GM18507 (cell line): ENCODE data around the gene ZCCHC2.

Experiments used
- DNase-seq: peaks from one replicate; pipeline ENCODE4 v3.0.0; 2011; ENCODE audit warnings: low read depth; ENCODE audit not compliant: insufficient read length; ENCODE audit errors: extremely low spot score
- FAIRE-seq: peaks from 2 replicates; lab custom pipeline; 2011; peaks lifted over from hg19 to GRCh38; lab: Jason Lieb, UNC

The ZCCHC2 gene

GRCh38 chr18:62571037-62571436 lies 48.2 kb downstream of the ZCCHC2 start:
- no peak for DNase-seq
- FAIRE-seq: no peak

- FAIRE-seq (no peak), DNase-seq (no peak)
These were observed 48.8 kb downstream of the ZCCHC2 start for GRCh38 chr18:62571648-62572047.

- FAIRE-seq (peak; percentile 12), DNase-seq (no peak)
These were observed 49.6 kb downstream of the ZCCHC2 start for GRCh38 chr18:62572456-62572855.

- no peak for DNase-seq
- no peak for FAIRE-seq
These were observed 52.0 kb downstream of the ZCCHC2 start for GRCh38 chr18:62574776-62575175.

- DNase-seq (no peak), FAIRE-seq (no peak)
These were observed 53.4 kb downstream of the ZCCHC2 start for GRCh38 chr18:62576271-62576670.

GRCh38 chr18:62576845-62577512 lies 54.2 kb downstream of the ZCCHC2 start:
- peak; percentile 83 for FAIRE-seq
- DNase-seq: peak; percentile 9

- FAIRE-seq (no peak), DNase-seq (no peak)
These were observed 54.9 kb downstream of the ZCCHC2 start for GRCh38 chr18:62577765-62578164.

- DNase-seq (no peak), FAIRE-seq (no peak)
These were observed 56.2 kb downstream of the ZCCHC2 start for GRCh38 chr18:62578980-62579511.

GRCh38 chr18:62583376-62583775 lies 60.6 kb downstream of the ZCCHC2 start:
- FAIRE-seq (no peak), DNase-seq (no peak)

GRCh38 chr18:62584241-62585120 lies 61.7 kb downstream of the ZCCHC2 start:
- DNase-seq: peak; percentile 67
- FAIRE-seq: peak; percentile 94

- FAIRE-seq: no peak
- DNase-seq: peak; percentile 8
These were observed 62.7 kb downstream of the ZCCHC2 start for GRCh38 chr18:62585274-62586150.

- DNase-seq (peak; percentile 70), FAIRE-seq (peak; percentile 91)
These were observed 63.4 kb downstream of the ZCCHC2 start for GRCh38 chr18:62586151-62586774.

- FAIRE-seq (peak; percentile 24), DNase-seq (no peak)
These were observed 64.1 kb downstream of the ZCCHC2 start for GRCh38 chr18:62586781-62587487.

GRCh38 chr18:62587689-62588088 lies 64.9 kb downstream of the ZCCHC2 start:
- DNase-seq: no peak
- no peak for FAIRE-seq

- DNase-seq (no peak), FAIRE-seq (no peak)
These were observed 65.4 kb downstream of the ZCCHC2 start for GRCh38 chr18:62588217-62588616.

- DNase-seq: no peak
These were observed 68.2 kb downstream of the ZCCHC2 start for GRCh38 chr18:62590799-62591590.

GRCh38 chr18:62596145-62597005 lies 73.5 kb downstream of the ZCCHC2 start:
- FAIRE-seq (no peak), DNase-seq (no peak)

More at GRCh38 chr18:62590799-62591590, 68.2 kb downstream of the ZCCHC2 start:
- no peak for FAIRE-seq
